HCT116 (cell line): Measurements from ENCODE around the gene GPS2. TPM values are rescaled to one million over a fixed set of nuclear protein-coding genes. Genes with fewer than 3 reads are reported as not detected.

Experiments
- ATAC-seq: fragments of 200-7000 bp; cut with Tn5 transposase; 2 replicates; pipeline ENCODE4 v1.9.1; 2020; ENCODE audit warnings: mild to moderate bottlenecking, moderate library complexity
- BruUV-seq: library from RNA; stranded (reverse); fragments of 400-500 nt; replicated peaks from 2 replicates; lab custom pipeline; 2021; lab: Mats Ljungman, UMichigan
- CTCF ChIA-PET: fragments of 300-600 bp; sonication (Branson Sonifier 250); formaldehyde crosslinking; loops from one replicate; lab custom pipeline; 2021; ENCODE audit warnings: antibody characterized with exemption; lab: Charles Lee
- POLR2A ChIA-PET: fragments of 300-600, 350-600 bp; sonication (Branson Sonifier 250); formaldehyde crosslinking; loops from one replicate; lab custom pipeline; 2021; ENCODE audit warnings: antibody characterized with exemption; lab: Charles Lee
- RAD21 ChIA-PET, 2 experiments: fragments of 300-600 bp; sonication (Branson Sonifier 250); formaldehyde crosslinking; loops; one replicate each; lab custom pipeline; 2023; ENCODE audit warnings: low total read pairs in 2 of 2; ENCODE audit not compliant: uncharacterized antibody in 2 of 2, unreplicated experiment in 2 of 2, low non-redundant PET in 1 of 2; lab: Charles Lee
- DNase-seq: peaks from one replicate; pipeline ENCODE4 v3.0.0-alpha.2; 2010; ENCODE audit warnings: low read depth, low spot score
- H2AFZ ChIP-seq: fragments of 200-600 bp; shearing (Covaris generic), sonication (generic); 2 replicates; pipeline ENCODE4 v1.6.1; 2017; ENCODE audit warnings: low read depth, mixed run types, mixed read lengths, antibody characterized with exemption, low read length; ENCODE audit not compliant: poor library complexity, severe bottlenecking
- H3K27ac ChIP-seq: 2 replicates; pipeline ENCODE4 v1.5.1; 2012; ENCODE audit warnings: low read depth, low read length
- H3K27me3 ChIP-seq: fragments of 200-600 bp; sonication (generic); 2 replicates; pipeline ENCODE4 v1.6.1; 2016; ENCODE audit warnings: mixed run types, low read length, mixed read lengths; ENCODE audit not compliant: insufficient read depth
- H3K36me3 ChIP-seq, 2 experiments: fragments of 200-500 bp in 1 of 2; fragments of 200-600 bp in 1 of 2; sonication (Bioruptor generic) in 1 of 2; sonication (generic) in 1 of 2; 2 replicates each; pipeline versions ENCODE4 v1.5.1 to v1.6.1; 2014 to 2016; ENCODE audit warnings: low read length in 2 of 2, inconsistent platforms in 1 of 2, mixed read lengths in 1 of 2, mixed run types in 1 of 2; ENCODE audit not compliant: insufficient read depth in 2 of 2, control insufficient read depth in 1 of 2
- H3K4me1 ChIP-seq, 2 experiments: fragments of 200-600 bp in 1 of 2; sonication (generic) in 1 of 2; 2 replicates each; pipeline versions ENCODE4 v1.5.1 to v1.6.1; 2012 to 2017; ENCODE audit warnings: low read length in 2 of 2, inconsistent platforms in 1 of 2, mild to moderate bottlenecking in 1 of 2, mixed read lengths in 1 of 2, mixed run types in 1 of 2, moderate library complexity in 1 of 2; ENCODE audit not compliant: insufficient read depth in 2 of 2, control insufficient read depth in 1 of 2
- H3K4me2 ChIP-seq: fragments of 200-600 bp; sonication (generic); 2 replicates; pipeline ENCODE4 v1.6.1; 2017; ENCODE audit warnings: mixed run types, low read length, mixed read lengths
- H3K4me3 ChIP-seq, 2 experiments: fragments of 200-600 bp in 1 of 2; sonication (generic) in 1 of 2; replicated peaks in 1 of 2; 2 replicates each; pipeline ENCODE4 v1.5.1; 2011 to 2016; ENCODE audit warnings: low read length in 2 of 2, control low read depth in 1 of 2, low read depth in 1 of 2, mild to moderate bottlenecking in 1 of 2, mixed read lengths in 1 of 2, mixed run types in 1 of 2
- H3K79me2 ChIP-seq: fragments of 200-600 bp; sonication (generic); 2 replicates; pipeline ENCODE4 v1.6.1; 2017; ENCODE audit warnings: mild to moderate bottlenecking, mixed run types, low read length, moderate library complexity, mixed read lengths; ENCODE audit not compliant: insufficient read depth
- H3K9ac ChIP-seq: fragments of 200-600 bp; sonication (generic); 2 replicates; pipeline ENCODE4 v1.6.1; 2016; ENCODE audit warnings: low read length, mixed read lengths
- H3K9me2 ChIP-seq: fragments of 200-600 bp; sonication (generic), shearing (Covaris generic); 2 replicates; pipeline ENCODE4 v1.6.1; 2017; ENCODE audit warnings: mixed run types, mild to moderate bottlenecking, moderate library complexity; ENCODE audit not compliant: insufficient read depth
- H3K9me3 ChIP-seq, 2 experiments: fragments of 200-500 bp in 1 of 2; fragments of 200-600 bp in 1 of 2; sonication (Bioruptor generic) in 1 of 2; sonication (generic) in 1 of 2; 2 replicates each; pipeline ENCODE4 v1.6.1; 2014 to 2017; ENCODE audit warnings: low read length in 2 of 2, mixed read lengths in 2 of 2, inconsistent platforms in 1 of 2, low read depth in 1 of 2, mild to moderate bottlenecking in 1 of 2, mixed run types in 1 of 2, moderate library complexity in 1 of 2; ENCODE audit not compliant: control insufficient read depth in 1 of 2, insufficient read depth in 1 of 2
- H4K20me1 ChIP-seq: fragments of 200-600 bp; sonication (generic), shearing (Covaris generic); 2 replicates; pipeline ENCODE4 v1.6.1; 2017; ENCODE audit warnings: mixed run types, mild to moderate bottlenecking, moderate library complexity; ENCODE audit not compliant: insufficient read depth
- CBX3 ChIP-seq: IDR thresholded peaks from 2 replicates; pipeline ENCODE4 v1.6.1; 2012; ENCODE audit warnings: low read depth
- MAX ChIP-seq: IDR thresholded peaks from 2 replicates; pipeline ENCODE4 v1.6.1; 2012
- POLR2A ChIP-seq: IDR thresholded peaks from 2 replicates; pipeline ENCODE4 v1.7.0; 2011; ENCODE audit warnings: borderline replicate concordance; ENCODE audit not compliant: insufficient read depth, insufficient read length; ENCODE audit errors: extremely low read depth
- TCF7L2 ChIP-seq: IDR thresholded peaks from 2 replicates; pipeline ENCODE4 v1.7.0; 2011; ENCODE audit warnings: borderline replicate concordance, inconsistent platforms; ENCODE audit not compliant: insufficient read depth, insufficient read length; ENCODE audit errors: extremely low read depth
- YY1 ChIP-seq: IDR thresholded peaks from 2 replicates; pipeline ENCODE4 v1.6.1; 2011; ENCODE audit warnings: low read length, low read depth, moderate library complexity, mild to moderate bottlenecking; ENCODE audit not compliant: insufficient replicate concordance; ENCODE audit errors: extremely low read depth
- intact Hi-C: fragments of 100-400 bp; cut with micrococcal nuclease; formaldehyde crosslinking; loops from 2 replicates; pipeline ENCODE4 v1.10.0; 2022
- total RNA-seq: library from RNA; stranded (reverse); gene quantifications from one replicate; pipeline ENCODE4 v1.2.1, GENCODE V29; 2021; ENCODE audit not compliant: unreplicated experiment
- TF ChIP-seq, protein P1 (sequence below): IDR thresholded peaks from 2 replicates; pipeline ENCODE4 v1.6.1; 2011; ENCODE audit warnings: mild to moderate bottlenecking, low read length, moderate library complexity; ENCODE audit not compliant: insufficient replicate concordance; ENCODE audit errors: extremely low read depth

Gene GPS2
- total RNA-seq, 1 experiment from 2014 or later: 61.3 TPM

GRCh38 chr17:7329997-7330637 is 15.0 kb upstream of the GPS2 start:
- H3K9me2 ChIP-seq: no peaks in the 10 kb centered on the region
- ChIA-PET POLR2A (interaction anchor here (0.8 to 2.0 kb wide), 13 partner anchors 15 to 843 kb away, joined by 3 to 11 read pairs (median 5); partner anchors contain the start of genes ACADVL, DLG4, GABARAP and MPDU1), CTCF (interaction anchor here (0.7 to 2.2 kb wide), 12 partner anchors 9 to 284 kb away, joined by 3 to 12 read pairs (median 6); partner anchors contain the start of genes ACADVL, DLG4, GPS2 and SENP3), RAD21 (interaction anchor here in 1 of 2 experiments (0.8 kb wide), 2 partner anchors 14 to 74 kb away, joined by 3 to 5 read pairs; partner anchors contain the start of gene TMEM256)
- peak overlapping the region; percentile 77 for H3K4me2 ChIP-seq
- peaks cover 20% of the 10 kb centered on the region; the same call in 1 of the 2 replicates for H3K79me2 ChIP-seq
- peaks cover 0 to 6% of the 10 kb centered on the region in 2 experiments; a peak in 2 of 4 replicates for H3K36me3 ChIP-seq
- H3K4me1 ChIP-seq: peaks cover 3 to 29% of the 10 kb centered on the region in 2 experiments; a peak in 3 of 4 replicates
- ATAC-seq (peak; percentile 80), DNase-seq (peak; percentile 64)
- peak overlapping the region; percentile 93 for H3K9ac ChIP-seq
- TF ChIP-seq MAX: no peak
- TF ChIP-seq CBX3: no peak
- no peak for TF ChIP-seq YY1
- TF ChIP-seq, protein P1, sequence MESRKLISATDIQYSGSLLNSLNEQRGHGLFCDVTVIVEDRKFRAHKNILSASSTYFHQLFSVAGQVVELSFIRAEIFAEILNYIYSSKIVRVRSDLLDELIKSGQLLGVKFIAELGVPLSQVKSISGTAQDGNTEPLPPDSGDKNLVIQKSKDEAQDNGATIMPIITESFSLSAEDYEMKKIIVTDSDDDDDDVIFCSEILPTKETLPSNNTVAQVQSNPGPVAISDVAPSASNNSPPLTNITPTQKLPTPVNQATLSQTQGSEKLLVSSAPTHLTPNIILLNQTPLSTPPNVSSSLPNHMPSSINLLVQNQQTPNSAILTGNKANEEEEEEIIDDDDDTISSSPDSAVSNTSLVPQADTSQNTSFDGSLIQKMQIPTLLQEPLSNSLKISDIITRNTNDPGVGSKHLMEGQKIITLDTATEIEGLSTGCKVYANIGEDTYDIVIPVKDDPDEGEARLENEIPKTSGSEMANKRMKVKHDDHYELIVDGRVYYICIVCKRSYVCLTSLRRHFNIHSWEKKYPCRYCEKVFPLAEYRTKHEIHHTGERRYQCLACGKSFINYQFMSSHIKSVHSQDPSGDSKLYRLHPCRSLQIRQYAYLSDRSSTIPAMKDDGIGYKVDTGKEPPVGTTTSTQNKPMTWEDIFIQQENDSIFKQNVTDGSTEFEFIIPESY: no peak
- no peak for TF ChIP-seq TCF7L2
- no peak for TF ChIP-seq POLR2A
- peak overlapping the region; percentile 98 to 99 for H3K4me3 ChIP-seq
- no peaks in the 10 kb centered on the region for H3K27me3 ChIP-seq
- H2AFZ ChIP-seq: no peak overlapping the region
- H3K27ac ChIP-seq: peak overlapping the region; percentile 81
- intact Hi-C loops: no loop called here
- TSS peak; percentile 69 for BruUV-seq
- no peaks in the 10 kb centered on the region for H3K9me3 ChIP-seq
- no peaks in the 10 kb centered on the region for H4K20me1 ChIP-seq
